ENCODE results near the gene TRPV2.
"Not testable (repeated sequence)": the region's sequence is repeated elsewhere in the genome, so short reads cannot be mapped to it uniquely, and the experiment has no call there.

TRPV2 gene

DNA sequence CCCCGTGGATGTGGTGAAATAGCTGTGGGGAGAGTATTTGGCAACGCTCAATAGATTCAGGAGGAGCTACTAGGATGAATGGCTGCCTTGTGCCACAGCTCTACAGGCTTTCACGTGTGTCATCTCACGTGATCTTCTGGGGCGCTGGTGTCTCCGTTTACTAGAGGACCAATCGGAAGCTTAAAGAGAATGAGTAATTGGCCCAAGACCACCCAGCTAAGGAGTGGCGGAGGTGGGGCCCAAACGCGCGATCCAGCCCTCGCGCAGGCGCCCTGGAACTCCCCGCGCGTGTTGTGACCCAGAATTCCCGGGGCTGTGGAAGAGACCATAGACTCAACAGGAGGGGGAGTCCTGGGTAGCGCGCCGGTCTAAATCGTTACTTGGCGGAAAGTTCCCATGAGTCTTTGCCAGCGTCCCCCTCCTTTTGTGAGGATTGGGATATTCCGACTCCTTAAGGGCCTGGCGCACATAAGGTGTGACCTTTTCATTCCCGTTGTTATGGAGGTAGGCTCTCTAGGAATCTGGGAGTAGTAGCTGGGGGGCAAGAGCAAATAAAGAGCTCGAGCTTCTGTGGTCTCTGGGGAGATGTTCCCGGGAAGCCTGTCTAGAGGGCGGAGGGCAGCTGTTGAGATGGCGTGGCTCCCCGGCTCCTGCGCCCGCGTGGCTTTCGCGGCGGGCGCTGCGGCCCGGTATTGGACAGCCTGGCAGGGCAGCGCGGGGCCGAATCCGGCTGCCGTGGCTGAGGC, 23.4 kb downstream of the TRPV2 start:
- DNase-seq: peak; percentile 95 to 98

DNA sequence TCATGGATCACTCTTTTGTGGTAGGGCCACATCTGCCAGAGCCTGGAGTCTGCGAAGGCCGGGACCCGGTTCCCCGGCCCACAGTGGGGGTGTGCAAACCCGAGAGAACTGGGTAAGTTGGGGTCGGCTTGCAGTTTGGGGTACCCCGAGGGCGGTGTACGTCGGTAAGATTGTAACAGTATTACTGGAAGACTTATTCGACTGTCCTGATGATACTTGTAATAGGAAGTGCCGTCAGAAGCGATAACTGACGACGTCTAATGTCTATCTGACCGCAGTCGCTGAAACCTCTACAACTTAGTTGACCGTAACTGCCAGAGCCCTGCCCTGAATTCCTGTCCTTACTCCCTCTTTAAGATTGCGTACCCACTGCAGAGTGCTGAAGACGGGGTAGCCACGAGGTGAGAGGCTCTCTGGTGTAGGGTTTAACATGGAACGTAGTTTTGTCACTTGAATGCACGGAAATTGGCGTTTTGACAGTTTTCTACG, 24.0 kb downstream of the TRPV2 start:
- no peak for DNase-seq

GRCh38 chr17:16439811-16440351, 24.5 kb downstream of the TRPV2 start:
- DNase-seq: peak in 1 of 2 experiments; percentile 14

DNA sequence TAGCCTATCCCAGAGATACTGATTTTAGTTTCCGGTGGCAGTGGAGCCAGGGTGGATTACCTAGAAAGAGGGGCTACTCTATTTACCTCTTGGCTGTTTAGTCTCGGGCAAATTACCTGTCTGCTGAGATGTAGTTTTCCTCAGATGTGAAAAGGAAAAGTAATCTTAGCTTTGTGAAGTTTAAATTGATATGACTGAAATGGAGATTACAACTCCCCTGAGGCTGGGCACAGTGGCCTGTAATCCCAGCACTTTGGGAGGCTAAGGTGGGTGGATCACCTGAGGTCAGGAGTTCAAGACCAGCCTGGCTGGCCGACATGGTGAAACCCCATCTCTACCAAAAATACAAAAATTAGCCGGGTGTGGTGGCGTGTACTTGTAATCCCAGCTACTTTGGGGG, 25.0 kb downstream of the TRPV2 start:
- not testable (repeated sequence) for DNase-seq

- no peak for DNase-seq
These were observed 25.7 kb downstream of the TRPV2 start for GRCh38 chr17:16440901-16441629.

DNA sequence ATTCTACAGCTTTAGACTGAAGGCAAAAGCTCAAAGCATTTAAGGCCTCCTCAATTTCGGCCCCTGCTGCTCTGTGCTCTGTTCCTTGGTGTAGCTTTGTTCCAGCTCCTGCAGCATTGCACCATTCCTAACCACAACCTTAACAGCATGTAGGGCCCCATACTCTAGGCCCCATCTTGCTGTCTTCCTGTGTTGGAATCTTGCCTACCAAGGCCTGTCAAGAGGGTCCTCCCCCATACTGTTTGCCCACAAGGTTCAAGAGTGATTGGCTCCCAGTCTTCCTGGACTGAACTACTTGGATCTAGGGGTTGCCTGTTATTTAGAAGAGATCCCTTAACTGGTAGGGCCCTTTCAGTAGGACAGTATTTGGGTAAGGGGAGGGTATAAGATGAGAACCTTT, 26.8 kb downstream of the TRPV2 start:
- DNase-seq: no peak

DNA sequence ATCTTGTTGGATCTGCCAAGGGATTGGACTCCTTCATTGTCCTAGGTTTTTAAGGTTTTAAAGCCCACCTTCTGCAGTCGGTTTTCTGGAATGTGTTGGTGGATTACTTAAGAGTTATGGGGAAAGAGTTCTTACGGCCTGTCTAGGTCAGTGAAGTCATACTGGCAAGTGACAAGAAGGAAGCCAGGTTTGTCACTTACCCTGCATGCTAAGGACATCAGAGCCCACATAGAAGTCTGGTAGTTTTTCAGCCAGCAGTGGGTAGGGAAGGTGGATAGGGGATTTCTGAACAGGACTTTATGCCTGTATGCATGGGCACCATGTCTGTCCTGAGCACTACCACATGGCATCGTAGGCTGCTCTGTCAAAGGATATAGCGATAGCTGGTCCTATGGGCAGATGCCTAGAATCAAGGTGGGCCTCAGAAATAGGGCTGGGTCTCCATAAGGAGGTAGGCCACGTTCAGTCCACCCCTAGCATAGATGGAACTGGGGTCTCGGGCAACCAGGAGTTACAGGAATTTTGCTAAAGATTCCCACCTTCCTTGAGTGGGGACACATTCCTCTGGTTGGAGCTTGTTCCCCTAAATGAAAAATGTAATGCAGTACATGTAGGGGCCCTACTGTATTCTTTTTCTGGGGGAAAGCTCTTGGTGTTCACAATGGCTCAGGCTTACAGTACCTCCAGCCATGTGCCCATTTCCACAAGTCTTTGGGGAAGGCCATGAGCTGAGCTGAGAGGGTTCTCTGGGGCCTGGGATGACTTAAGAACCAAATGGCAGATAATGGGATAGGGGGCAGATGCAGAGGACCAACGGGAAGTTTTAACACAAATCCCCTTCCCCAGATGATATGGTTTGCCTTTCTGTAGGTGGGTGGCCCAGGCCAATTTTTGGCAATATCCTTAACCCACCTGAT, 27.5 kb downstream of the TRPV2 start:
- no peak for DNase-seq

DNA sequence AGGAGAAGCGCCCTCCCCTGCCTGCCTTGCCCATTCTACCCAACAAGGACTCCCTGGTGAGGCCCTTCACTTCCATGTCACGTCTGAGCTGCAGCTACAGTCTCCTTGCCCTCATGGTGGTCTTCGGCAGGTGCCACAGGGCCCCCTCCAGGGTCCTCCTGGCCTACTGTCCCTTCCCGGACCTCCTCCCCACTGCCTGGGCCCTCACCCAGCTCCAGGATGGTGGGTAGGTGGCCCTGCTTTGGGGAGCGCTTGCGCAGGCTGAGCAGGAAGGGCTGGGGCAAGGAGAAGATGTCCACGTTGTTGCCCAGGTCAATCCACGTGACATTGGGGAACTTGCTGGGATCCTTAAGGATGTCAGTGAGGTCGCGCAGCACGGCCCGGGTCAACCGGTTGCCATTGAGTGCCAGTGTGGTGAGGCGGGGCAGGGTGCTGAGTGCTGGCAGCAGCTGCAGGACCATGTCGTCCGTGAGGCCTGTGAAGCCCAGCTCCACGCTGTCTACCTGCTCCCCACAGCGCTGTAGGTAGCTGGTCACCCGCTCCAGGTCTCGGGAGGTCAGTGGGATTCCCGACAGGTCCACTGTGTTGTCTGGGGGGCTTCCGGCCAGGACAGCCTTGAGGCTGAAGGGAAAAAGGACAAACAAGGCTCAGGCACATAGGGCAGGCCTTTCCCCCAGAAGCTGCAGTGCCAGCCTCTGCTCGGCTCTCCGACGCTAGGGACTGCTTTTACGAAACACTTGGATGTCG, 28.3 kb downstream of the TRPV2 start:
- no peak for DNase-seq

DNA sequence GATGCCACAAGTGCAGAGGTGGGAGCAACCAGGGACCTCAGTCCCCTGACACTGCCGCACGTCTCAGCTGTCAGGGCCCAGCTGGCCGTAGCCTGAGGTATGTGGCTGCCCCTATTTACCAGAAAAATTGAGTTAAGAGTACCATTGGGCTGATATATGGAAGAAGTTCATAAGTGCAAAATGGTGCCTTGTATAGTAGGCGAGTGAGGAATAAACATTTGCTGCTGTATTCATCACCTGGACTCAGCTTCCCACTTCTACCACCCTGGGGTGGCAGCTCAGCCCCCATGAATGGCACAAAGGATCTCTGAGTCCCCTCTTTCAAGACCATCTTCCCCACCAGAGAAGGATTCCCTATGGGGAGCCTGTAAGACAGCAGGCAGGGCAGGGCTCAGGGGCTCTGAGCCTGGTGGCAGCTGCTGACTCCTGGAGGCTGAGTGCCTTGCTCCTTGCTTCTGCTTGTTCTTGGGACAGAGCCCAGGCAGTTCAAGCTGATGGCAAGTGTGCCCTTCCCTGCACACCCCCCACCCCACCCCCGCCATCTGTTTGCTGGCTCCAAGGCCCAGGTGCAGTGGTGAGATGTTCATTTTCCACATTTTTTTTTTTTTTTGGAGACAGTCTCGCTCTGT, 29.0 kb downstream of the TRPV2 start:
- DNase-seq: no peak

- DNase-seq: no peak
These were observed 31.1 kb downstream of the TRPV2 start for GRCh38 chr17:16446338-16446983.

DNA sequence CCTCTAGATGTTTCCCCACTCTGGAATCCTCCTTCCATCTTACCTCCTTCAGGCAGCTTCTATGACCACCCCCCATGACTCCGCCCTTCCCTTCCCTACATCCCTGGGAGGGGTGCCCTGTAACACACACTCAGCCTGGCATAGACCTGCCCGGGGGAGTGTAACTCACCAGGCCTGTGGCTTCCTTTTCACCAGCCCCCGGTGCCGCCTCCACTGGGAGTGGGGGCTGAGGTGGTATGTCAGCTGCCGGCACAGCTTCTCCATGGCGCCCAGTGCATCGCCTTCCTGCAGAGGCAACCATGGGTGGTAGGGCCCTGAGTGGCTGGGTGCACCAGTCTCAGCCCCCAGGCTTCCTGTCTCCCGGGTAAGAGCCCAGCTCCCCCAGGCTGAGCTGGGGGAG, 32.3 kb downstream of the TRPV2 start:
- DNase-seq: no peak

- no peak for DNase-seq
These were observed 33.1 kb downstream of the TRPV2 start for GRCh38 chr17:16448490-16448889.

DNA sequence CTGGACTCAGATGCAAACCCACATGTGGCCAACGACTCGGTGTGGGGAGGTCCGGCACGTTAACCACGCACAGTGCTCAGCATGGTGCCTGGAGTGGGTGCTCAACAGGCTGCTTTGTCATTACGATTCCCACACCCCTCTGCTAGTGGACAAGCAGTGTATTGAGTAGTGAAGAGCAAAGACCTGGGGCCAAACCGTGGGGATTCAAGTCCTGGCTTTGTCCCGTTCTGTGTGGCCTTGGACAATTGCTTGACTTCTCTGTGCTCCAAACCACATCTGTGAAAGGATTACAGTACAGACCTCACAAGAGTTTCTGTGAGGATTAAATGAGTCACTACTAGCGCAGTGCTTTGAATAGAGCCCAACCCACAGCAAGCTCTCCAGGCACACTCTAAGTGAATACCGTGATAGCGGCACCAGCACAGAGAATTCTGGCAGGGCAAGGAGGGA, 33.8 kb downstream of the TRPV2 start:
- DNase-seq: no peak

DNA sequence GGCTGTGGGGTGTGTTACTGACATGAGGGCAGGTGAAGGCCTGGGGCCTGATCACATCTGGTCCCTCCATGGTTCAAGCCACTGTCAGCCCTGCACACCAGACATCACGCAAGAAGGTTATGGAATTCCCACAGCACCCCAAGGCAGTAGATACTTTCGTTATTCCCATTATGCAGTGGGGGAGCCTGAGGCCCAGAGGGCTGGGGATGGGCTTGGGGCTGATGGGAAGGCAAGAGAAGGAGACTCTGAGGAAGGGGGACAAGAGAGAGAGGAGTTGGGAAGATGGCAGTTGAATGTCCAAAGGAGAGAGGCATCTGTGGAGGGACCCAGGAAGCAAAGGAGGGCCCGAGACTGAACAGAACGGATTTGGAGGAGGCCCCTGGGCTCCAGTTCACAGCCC, 34.7 kb downstream of the TRPV2 start:
- DNase-seq: no peak

- not testable (repeated sequence) for DNase-seq
These were observed 36.9 kb downstream of the TRPV2 start for GRCh38 chr17:16452268-16452667.

- DNase-seq: no peak
These were observed 38.1 kb downstream of the TRPV2 start for GRCh38 chr17:16453493-16453851.

- DNase-seq: no peak
These were observed 40.8 kb downstream of the TRPV2 start for GRCh38 chr17:16455997-16456741.

- DNase-seq: no peak
These were observed 41.5 kb downstream of the TRPV2 start for GRCh38 chr17:16456742-16457316.

GRCh38 chr17:16459271-16459670, 43.9 kb downstream of the TRPV2 start:
- DNase-seq: no peak
